T-helper 2 cell (primary cell): ENCODE data around the gene DPYSL5.

ENCODE experiments used
- DNase-seq, 5 experiments: peaks; one replicate each; pipeline versions ENCODE4 v3.0.0 to v3.0.0-alpha.2; 2012 to 2022

Gene DPYSL5

DNA sequence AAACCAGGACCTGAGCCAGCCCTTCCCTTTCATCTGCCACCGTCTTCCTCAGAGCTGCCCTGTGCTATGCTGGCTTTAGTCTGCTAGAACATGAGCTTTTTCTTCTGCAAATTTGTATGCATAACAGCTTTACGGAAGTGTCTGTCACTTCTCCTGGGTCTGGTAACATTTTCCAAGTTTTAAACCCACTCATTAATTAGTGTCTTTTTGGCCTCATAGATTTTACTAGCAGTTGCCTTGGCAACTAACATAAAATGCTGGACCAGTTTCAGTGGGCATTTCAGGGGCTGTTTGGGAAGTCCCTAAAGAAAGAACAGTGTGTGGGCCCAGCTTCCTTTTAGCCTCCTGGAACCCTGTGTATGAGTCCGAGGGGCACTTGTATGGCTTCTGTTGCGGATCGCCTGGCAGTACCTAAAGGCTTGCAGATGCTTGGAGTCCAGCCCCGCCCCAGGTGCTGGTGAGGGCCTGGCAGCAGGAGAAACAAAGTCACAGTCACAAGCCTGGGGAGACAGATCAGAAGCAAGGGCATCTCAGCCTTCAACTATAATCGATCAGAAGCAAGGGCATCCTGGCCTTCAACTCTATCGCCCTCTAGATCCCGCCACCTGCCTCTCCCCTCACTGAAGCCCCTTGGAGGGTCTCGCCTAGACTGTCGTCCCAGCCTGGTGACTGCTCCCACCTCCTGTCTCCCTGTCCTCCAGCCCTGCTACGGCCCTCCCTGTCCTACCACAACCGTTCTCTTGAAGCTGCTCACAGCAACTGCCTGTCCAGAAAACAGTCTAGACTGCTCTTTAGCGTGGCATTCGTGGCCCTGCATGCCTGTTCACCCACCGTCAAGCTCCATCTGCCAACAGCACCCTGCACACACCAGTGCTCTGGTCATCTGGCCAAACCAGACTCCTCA lies 85.8 kb downstream of the DPYSL5 start:
- no peak for DNase-seq

DNA sequence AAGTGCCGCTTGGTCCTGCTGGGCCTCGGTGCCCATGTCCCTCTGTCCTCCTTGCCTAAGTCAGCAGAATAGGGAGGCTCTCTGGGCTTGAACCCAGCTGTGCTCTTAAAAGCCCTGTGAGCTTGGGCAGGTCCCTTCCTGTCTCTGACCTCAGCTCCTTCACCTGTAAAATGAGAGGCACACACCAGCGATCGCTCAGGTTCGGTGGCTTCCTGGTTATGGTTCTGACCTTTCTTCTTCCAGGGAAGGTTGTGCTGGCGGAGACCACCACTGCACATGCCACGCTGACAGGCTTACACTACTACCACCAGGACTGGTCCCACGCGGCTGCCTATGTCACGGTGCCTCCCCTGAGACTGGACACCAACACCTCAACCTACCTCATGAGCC lies 86.4 kb downstream of the DPYSL5 start:
- DNase-seq, result no peak

DNA sequence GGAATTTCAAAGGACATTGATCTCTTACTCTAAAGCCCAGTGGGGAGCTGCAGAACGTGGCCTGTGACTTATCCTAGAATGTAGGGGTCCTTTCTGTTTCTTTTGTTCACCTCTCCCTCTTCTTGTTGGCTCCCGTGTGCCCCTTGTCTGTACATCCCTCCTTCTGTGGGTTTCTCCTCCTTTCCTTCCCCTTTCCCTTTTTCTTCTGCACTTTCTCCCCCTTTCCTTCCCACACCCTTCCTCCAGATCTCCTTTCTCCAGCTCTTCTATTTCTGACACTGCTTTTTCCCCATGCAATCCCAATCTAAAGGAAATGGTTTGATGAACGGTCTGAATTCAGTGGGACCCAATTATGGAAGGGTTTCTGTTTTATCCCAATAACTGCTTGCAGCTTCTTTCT lies 87.1 kb downstream of the DPYSL5 start:
- no peak for DNase-seq

DNA sequence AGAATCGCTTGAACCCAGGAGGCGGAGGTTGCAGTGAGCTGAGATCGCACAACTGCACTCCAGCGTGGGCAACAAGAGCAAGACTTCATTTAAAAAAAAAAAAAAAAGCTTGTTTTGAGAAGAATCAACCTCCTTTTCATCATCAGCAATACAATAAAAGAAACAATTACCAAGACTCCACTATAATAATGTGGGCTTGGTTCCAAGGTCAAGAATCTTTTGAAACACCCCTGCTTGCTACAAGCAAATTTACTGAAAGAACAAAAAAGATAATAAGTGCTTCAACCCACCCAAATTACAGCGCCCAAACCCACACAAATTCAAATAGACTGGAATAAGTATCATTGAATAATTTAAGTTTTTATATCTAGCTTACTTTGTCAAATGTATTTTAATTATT lies 88.9 kb downstream of the DPYSL5 start:
- no peak for DNase-seq

DNA sequence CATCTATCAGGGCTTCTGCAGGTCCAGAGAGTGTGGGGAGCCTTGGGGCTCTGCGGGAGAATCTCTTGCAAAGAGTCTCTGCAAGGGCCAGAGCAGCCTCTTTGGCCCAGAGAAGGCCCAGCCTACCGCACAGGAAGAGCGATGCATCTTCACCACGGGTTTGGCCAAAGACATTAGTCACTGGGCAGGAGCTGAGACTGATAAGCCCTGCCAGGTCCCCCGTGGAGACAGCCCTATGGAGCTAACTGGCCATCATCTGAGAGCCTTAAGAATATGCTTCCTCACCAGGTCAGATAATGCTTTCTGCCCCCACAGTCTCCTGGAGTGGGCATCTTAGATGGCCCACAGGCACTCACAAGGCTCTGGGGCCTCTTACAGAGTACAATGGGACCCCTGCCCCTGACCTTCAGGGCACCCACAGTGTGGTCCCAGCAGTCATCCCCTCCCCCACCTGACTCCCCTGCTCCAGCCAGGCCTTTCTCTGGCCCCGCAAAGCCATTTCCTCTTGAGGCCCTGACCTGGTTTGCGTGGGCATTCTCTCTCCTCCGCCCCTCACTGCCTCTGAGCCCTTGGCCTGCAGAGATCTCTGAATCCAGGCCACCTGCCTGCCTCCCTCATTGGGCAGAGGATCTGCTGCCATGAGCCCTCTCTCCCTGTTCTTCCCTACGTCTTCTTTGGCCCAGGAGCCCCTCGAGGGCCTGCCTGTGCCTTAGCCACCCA lies 90.6 kb downstream of the DPYSL5 start:
- no peak for DNase-seq

DNA sequence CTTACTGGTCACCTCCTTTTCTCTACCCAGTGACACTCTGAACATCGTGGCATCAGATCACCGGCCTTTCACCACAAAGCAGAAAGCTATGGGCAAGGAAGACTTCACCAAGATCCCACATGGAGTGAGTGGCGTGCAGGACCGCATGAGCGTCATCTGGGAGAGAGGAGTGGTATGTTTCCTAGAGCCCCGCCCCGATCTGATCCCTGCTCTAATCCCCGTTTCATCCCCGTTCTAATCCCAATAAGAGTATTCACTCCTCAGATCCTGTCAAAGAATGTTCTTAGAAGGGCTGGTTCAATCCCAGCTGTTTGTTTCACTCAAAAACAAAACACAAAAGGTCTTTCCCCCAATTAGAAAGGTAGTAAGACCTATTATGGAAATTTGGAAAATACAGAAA lies 92.1 kb downstream of the DPYSL5 start:
- DNase-seq, result no peak

DNA sequence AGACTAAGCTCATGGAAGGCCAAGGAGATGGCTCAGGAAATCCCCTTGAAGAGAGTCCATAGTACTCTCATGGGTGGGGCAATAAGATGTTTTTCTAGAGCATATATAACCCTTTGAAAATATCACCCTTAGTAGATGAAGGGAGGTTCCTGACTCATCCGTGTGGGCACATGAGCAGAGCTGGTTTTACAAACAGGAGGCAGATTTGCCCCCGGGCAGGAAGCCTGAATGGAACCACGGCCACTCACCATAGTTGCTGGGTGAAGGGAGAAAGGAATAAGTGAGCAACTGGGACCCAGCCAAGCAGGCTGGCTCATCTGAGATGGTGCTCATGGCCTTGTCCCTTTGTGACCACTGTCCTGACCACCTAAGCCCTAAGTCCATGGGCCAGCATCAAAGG lies 93.6 kb downstream of the DPYSL5 start:
- no peak for DNase-seq

DNA sequence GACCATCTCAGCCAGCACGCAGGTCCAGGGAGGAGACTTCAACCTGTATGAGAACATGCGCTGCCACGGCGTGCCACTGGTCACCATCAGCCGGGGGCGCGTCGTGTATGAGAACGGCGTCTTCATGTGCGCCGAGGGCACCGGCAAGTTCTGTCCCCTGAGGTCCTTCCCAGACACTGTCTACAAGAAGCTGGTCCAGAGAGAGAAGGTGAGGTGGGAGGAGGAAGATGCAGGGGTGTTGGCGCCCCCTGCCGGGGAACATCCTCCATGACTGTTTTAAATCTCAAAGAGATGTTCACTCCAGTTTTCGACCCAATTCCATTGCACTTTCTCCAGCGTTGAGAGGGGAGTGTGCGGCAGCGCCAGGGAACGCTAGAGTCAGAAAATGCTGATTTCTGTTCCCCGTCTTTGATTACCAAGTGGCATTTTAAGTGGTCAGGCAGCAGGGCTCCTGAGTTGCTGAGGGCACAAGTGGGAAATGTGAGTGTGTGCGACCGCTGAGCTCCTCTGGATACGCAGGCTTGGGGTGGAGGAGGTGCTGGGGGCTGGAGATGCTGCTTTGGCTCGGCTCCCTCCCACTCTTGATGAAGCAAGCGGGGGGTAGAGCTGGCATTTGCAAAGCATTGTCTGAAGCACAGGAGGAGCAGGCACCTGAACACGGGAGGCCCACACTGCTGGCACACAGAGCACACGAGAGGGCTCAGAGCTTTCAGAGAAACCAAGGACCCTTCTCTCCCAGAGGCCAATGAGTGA lies 94.8 kb downstream of the DPYSL5 start:
- peak; percentile 8 to 48 (median 38) for DNase-seq

DNA sequence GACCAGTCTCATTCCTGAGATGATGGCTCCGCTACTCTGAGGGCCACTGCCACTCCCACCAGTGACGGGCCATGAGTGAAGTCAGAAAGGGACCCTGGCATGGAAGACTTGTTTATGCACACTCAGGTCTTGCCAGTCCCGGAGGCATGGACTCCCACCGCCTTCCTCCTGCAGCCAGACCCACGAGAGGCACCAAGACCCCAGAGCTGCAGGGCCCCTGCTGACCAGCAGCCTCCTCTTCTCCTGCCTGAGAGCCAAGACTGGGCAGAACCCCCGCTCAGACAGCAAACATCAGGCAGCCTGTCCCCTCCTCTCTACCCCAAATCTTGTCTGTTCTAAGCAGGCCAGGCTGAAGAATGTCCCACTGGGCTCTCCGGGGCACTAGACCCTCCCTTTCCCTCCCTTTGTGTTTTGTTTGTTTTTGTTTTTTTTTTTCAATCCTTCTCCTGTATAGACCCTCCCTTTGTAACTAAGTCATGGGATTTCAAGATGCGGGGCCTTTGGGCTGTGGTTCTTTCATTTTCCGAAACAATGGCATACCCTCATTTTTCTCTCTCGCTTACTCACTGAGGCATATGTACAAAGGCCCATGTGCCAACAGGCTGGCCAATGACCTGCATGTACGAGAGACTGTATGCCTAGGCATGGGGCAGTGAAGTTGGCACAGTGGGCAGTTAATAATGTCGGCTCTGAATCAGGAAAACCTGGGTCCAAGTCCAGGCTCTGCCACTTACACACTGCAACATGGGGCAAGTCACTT lies 98.2 kb downstream of the DPYSL5 start:
- DNase-seq, result no peak

DNA sequence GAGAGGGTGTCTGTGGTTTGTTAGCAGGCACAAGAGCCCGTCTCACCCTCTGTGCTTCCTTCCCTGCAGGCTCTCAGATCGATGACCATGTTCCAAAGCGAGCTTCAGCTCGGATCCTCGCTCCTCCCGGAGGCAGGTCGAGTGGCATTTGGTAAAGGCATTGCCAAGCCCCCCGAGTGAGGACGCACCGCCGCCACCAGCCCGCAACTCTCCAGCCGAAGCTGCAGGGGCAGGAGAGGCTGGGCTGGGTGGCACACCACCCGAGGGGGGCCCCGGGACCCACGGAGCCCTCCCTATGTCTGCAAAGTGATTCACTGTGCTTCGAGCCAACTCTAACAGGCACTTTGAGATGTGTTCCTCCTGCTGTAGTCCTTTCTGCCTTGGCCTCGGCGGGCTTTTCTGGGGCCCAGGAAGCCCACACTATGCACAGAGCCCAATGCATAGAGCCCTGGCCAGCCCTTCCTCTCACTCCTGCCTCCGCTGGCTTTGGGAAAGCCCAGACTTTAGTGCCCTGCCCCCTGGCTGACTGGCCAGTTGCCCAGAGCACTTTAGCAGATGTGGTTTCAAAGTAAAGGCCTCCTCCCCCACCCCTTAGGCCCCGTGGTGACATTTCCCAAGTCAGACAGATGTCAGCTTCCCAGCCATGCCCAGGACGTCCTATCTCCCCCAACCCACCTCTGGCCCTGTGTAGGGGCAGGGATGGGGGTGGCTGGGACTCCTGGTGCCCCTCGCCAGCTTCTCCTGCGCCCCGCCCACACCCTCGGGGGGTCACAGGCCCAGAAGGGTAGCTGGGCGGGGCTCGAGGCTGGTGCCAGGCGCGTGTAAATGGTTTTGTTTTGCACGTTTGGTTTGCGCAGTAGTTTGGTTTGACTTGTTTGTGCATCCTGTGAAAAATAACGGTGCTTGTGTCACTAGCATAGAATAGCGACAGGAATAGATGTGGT lies 99.2 kb downstream of the DPYSL5 start:
- no peak for DNase-seq

DNA sequence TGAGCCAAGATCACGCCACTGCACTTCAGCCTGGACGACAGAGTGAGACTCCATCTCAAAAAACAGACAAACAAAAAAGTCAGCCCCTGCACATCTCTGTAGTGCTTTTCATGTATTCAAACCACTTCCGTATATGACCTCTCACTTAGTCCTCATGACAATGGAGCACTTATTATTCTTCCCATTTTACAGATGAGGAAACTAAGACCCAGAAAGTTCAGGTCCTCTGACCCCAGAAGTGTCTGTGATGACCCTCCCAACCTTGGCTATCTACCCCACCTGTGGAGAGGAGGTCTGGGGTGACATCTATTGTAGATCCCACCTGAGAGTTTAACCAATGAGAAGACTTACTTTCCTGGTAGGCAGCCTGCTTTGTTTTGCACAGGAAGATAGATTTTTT lies 100.9 kb downstream of the DPYSL5 start:
- no peak for DNase-seq

DNA sequence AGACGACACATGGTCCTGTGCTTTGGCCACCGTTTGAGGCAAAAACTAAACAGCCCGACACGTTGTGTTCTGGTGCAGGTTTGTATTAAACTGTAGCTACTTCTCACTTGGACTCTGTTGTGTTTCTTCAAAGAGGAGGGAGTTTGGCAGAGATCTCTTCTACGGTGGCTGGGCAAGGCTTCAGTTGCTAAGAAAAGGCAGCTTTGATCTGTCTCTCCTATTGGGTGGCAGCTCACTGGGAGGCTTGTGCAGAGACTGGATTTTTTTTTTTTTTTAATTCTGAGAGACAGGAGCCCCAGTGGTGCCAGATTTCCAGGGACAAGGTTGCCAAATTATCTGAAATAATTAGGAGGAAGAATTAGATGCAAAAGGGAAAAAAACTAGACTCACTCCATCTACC lies 102.3 kb downstream of the DPYSL5 start:
- no peak for DNase-seq

DNA sequence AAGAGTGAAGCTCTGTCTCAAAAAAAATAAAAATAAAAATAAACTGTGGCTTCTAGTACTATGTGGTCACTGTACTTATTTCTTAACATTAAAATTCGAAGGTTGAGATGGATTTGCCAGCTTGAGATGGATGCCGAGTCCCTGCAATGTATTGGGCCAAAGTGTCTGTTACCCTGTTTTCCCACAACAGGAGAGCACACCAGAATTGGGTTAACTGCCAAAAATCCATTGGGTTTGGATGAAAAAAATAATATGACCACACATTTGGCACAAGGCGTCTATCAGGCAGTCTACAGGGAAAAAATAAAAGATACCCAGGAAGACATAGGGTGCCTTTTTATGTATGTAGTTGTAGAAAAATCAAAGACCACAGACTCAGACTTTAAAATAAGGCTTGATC lies 103.3 kb downstream of the DPYSL5 start:
- DNase-seq, result no peak

DNA sequence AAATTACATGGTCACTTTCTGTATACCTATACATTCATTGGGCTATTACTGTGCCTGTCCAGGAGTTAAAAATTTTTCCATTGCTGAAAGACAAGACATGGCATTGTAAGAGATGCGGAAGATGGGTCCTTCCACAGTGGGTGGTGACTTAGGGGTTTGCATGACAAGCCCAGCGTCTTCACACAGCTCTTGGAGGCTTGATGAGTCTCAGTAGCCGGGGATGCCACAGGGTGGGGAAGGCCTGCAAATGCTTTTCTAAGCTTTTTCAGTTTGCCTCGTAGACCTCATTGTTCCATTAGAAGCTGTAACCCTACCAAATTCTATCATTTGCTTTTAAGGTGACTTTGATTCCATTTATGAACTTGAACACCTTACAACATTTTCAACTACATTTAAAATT lies 104.4 kb downstream of the DPYSL5 start:
- no peak for DNase-seq

DNA sequence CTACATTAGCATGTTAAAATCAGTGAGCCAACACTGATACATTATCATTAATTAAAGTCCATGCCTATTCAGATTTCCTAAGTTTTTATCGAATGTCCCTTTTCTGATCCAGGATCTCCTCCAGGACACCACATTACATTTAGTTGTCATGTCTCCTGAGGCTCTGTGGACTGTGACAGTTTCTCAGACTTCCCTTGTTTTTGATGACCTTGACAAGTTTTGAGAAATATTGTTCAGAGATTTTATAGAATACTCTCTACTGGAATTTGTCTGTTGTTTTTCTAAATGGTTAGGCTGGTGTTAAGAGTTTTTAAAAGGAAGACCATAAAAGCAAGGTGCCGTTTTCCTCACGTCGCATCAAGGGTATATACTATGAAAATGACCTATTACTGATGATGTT lies 106.2 kb downstream of the DPYSL5 start:
- no peak for DNase-seq

DNA sequence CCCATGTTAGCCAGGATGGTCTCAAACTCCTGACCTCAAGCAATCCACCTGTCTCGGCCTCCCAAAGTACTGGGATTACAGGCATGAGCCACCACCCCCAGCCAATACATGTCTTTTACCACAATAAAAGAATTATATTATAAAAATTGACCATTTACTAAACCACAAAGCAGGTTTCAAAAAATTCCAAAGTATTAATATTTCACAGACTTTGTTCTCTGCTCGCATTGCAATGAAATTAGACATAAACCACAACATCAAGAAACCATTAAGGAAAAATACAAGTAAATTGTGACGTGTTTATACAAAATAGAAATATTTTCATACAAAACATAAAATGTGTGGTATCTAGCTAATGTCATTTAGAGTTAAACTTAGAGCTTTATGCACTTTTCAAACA lies 109.1 kb downstream of the DPYSL5 start:
- no peak for DNase-seq

DNA sequence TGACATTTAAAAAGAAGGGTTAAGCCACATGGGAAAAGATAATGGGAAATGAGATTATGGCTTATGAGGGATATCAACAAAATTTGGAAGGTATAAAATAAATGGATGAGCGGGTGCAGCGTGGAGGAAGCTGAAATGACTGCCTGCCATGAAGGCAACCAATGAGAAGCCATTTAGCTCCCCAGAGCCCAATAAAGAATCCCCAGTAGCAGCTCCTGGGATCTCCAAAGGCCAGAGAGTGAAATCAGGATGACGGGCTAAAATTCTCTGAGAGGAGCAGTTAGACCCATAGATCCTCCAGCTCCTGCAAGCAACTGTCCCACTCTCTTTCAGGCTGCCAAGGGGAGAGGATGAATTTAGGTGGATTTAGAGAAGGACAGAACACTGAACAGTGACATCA lies 109.6 kb downstream of the DPYSL5 start:
- DNase-seq, result no peak

DNA sequence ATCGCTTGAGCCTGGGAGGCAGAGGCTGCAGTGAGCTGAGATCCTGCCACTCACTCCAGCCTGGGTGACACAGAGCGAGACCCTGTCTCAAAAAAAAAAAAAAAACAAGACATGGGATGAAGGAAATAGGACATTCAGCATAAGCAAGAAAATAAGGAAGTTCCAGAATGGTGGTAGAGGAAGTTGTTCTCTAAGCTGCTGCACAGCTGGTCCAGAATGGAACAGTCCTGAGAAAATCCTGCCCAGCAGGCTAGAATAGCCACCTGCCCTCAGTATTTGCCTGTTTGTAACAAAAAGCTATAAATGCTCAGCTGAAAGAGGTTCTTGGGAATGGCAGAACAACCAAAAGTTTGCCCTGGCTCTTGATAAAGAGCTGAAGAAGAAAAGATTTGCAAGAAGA lies 111.4 kb downstream of the DPYSL5 start:
- DNase-seq, result no peak

DNA sequence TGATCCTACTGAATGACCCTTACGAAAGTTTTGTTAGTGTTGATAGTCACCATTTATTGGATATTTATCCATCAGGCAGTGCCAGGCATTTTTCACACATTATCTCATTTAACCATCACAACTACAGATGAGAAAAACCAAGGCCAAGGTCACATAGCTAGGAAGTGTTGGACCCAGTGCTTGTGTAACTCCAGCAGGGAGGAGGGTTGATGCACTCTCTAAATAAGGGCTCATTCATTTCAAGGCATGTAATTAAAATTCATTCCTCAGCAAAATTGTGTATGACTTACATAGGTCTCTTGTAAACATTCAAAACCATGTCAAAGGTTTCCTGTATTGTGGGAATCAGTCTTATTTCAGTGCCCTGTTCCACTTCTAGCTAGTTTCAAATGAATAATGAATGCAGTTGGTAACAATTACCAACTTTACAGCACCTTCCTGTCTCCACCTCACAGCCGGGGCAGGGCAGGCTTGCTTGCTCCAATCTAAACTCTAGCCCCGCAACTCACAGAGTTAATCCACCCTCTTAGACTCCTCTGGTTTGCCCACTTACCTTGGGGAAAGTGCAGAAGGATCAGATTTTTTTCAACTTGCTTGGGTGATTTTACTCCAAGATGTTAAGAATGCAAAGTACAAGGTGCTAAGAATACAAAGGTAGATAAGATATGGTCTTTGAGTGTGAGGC lies 116.7 kb downstream of the DPYSL5 start:
- no peak for DNase-seq

DNA sequence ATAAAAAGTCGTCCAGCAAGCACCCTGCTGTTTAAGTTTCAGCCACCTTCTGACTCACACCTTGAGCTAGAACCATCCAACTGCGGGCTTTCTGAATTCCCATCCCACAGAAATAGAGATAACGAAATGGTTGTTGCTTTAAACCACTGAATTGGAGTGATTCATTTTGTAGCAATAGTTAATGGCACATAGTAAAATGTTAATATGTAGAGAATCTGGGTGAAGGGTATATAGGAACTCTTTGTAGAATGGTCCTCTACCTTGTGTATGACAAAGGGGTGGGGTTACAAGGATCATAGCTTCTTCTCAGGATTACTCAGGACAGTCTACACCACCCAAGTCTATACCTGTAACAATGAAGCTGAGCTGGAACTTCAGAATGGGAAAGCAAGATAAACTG lies 120.1 kb downstream of the DPYSL5 start:
- DNase-seq, result no peak
